ENCODE results near the gene HDAC4. TPM values are rescaled to one million over a fixed set of nuclear protein-coding genes. Genes with fewer than 3 reads are reported as not detected.

Gene HDAC4
- total RNA-seq, 1 donor from 2014 or later, result 46.2 TPM

DNA sequence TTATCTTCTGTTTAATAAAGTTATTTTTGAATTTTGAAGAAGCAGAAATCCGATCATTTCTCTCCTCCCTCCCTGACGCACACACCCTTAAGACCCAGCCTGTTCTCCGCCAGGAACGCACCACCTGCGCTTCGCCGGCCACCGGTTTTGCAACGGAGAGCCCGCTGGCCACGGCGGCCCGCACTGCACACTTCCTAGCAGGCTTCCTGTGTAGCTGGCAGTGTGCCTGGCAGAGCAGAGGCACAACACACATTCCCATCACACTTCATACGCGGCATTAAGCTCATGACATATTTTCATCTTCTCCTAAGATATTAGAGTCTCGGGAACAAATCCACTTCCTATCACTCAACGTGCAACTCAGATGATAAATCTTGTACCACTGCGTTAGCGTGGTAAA, 148.0 kb downstream of the HDAC4 start:
- TF ChIP-seq, protein P1, sequence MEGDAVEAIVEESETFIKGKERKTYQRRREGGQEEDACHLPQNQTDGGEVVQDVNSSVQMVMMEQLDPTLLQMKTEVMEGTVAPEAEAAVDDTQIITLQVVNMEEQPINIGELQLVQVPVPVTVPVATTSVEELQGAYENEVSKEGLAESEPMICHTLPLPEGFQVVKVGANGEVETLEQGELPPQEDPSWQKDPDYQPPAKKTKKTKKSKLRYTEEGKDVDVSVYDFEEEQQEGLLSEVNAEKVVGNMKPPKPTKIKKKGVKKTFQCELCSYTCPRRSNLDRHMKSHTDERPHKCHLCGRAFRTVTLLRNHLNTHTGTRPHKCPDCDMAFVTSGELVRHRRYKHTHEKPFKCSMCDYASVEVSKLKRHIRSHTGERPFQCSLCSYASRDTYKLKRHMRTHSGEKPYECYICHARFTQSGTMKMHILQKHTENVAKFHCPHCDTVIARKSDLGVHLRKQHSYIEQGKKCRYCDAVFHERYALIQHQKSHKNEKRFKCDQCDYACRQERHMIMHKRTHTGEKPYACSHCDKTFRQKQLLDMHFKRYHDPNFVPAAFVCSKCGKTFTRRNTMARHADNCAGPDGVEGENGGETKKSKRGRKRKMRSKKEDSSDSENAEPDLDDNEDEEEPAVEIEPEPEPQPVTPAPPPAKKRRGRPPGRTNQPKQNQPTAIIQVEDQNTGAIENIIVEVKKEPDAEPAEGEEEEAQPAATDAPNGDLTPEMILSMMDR (IDR thresholded peaks at IDR 0.05; ENCODE audit: unreplicated experiment), result no peak
- Mint-ChIP-seq H3K27ac (no peak overlapping the region), H3K27me3 (no peaks in the 10 kb centered on the region), H3K4me1 (ENCODE audit: low read depth) (no peaks in the 10 kb centered on the region), H3K36me3 (ENCODE audit: insufficient read depth) (peaks cover 7% of the 10 kb centered on the region), H3K4me3 (ENCODE audit: low read depth) (no peak overlapping the region), H3K9me3 (ENCODE audit: low read depth) (peaks cover 8% of the 10 kb centered on the region)
- DNase-seq (ENCODE audit: low spot score, unreplicated experiment), result no peak

DNA sequence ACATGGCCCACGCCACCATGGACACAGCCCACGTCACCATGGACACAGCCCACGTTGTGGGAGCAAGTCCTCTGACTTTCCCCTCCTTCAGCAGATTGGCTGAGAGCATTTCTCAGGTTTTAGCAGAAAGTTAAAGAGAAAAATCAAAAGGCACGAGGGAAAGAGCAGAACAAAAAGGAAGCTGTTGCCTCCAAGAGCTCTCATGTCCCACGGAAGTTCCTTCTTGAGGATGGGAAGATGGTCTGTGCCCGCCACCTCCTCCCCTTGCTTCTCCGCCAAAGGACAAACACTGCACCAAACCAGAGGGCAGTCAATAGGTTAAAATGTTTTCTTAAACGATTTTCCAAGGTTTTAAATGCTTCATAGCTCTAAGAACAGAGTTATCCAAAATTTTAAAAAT, 148.4 kb downstream of the HDAC4 start:
- Mint-ChIP-seq H3K27me3 (no peaks in the 10 kb centered on the region), H3K4me1 (ENCODE audit: low read depth) (peaks cover 4% of the 10 kb centered on the region), H3K36me3 (ENCODE audit: insufficient read depth) (peaks cover 3% of the 10 kb centered on the region), H3K9me3 (ENCODE audit: low read depth) (peaks cover 4% of the 10 kb centered on the region), H3K27ac (no peak overlapping the region), H3K4me3 (ENCODE audit: low read depth) (no peak overlapping the region)
- DNase-seq (ENCODE audit: low spot score, unreplicated experiment), result no peak
- TF ChIP-seq, protein P1 (IDR thresholded peaks at IDR 0.05; ENCODE audit: unreplicated experiment), result no peak

DNA sequence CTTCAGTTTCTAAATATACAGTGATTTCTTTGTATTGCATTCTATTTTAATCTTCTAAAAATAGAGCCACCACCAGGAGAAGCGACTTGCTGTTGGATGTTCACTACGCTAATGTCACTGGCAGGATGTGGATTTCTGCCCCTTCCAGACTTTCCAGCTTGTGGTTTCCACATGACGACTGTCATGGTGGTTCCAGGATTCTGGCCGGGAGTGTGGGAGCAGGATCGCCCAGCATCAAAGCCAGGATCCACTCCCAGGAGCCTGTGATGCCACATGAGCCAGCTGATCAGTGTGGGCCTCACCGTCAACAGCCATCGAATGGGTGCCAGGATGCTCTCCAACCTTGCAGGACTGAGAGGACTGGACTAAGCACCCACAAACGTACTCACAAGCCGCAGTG, 148.8 kb downstream of the HDAC4 start:
- H3K27ac Mint-ChIP-seq, result no peak overlapping the region
- no peaks in the 10 kb centered on the region for H3K27me3 Mint-ChIP-seq
- TF ChIP-seq, protein P1 (IDR thresholded peaks at IDR 0.05; ENCODE audit: unreplicated experiment), result no peak
- no peaks in the 10 kb centered on the region for H3K9me3 Mint-ChIP-seq (ENCODE audit: low read depth)
- peaks cover 7% of the 10 kb centered on the region for H3K4me1 Mint-ChIP-seq (ENCODE audit: low read depth)
- no peaks in the 10 kb centered on the region for H3K36me3 Mint-ChIP-seq (ENCODE audit: insufficient read depth)
- no peak overlapping the region for H3K4me3 Mint-ChIP-seq (ENCODE audit: low read depth)
- no peak for DNase-seq (ENCODE audit: low spot score, unreplicated experiment)

DNA sequence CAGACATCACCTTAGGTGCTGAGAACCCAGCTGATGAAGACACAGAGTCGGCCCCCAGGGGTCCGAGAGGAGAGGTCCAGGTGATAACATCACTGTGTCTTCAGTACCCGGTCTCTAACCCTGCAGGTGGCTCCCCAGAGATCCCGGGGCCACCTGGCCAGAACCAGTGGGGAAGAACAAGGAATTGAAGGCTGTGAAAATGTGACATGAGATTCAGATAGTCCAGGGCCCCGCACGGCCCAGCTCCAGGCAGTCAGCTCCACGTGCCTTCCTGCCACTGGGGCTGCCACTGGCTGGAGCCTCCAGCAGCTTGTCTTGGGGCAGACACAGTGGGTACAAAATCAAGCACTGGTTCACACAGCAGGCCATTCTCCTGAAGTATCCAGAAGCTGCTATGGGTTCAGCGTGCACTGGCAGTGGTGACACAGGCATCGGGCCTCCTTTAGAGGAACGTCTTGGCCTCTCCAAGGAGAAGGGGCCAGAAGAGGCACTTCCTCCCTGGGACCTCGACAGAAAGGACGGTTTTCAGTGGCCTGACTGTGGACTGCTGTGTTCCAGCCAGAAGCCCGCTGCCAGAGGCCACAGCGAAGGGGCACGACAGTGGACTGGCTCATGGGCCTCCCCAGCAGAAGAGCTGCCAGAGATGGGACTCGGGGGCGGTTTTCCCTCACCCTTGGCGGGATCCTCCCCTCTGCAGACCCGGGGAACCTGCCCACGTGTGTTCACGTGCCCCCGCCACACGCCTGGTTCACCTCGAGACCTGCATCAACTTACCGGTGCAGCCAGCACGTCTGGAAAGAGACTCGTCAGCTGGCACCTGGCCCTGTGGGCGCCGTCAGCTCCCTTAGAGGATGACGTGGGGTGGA, 150.4 kb downstream of the HDAC4 start:
- no peak overlapping the region for H3K4me3 Mint-ChIP-seq (ENCODE audit: low read depth)
- no peak overlapping the region for H3K27ac Mint-ChIP-seq
- no peak for DNase-seq (ENCODE audit: low spot score, unreplicated experiment)
- no peaks in the 10 kb centered on the region for H3K27me3 Mint-ChIP-seq
- H3K36me3 Mint-ChIP-seq (ENCODE audit: insufficient read depth), result no peaks in the 10 kb centered on the region
- no peaks in the 10 kb centered on the region for H3K9me3 Mint-ChIP-seq (ENCODE audit: low read depth)
- TF ChIP-seq, protein P1 (IDR thresholded peaks at IDR 0.05; ENCODE audit: unreplicated experiment), result no peak
- H3K4me1 Mint-ChIP-seq (ENCODE audit: low read depth), result peaks cover 10% of the 10 kb centered on the region

DNA sequence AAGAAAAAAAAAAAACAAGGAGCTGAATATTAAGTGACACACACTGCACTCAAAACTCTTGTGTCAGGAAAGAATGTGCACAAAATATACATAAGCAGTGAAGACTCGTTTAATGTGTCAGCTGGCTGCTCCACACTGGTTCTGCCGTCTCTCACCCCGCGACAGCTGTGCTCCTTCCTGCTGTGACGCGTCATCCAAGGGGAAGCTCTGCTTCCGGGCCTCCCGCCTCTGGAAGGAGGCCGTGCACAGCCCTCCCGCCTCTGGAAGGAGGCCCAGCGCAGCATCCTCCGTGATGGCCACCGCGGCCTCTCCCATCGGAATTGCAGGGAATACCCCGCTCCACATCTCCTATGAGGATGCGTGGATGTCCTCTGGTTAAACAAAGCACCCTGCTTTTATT, 151.0 kb downstream of the HDAC4 start:
- no peaks in the 10 kb centered on the region for H3K36me3 Mint-ChIP-seq (ENCODE audit: insufficient read depth)
- H3K27ac Mint-ChIP-seq, result no peak overlapping the region
- no peaks in the 10 kb centered on the region for H3K27me3 Mint-ChIP-seq
- no peaks in the 10 kb centered on the region for H3K9me3 Mint-ChIP-seq (ENCODE audit: low read depth)
- no peak for DNase-seq (ENCODE audit: low spot score, unreplicated experiment)
- TF ChIP-seq, protein P1 (IDR thresholded peaks at IDR 0.05; ENCODE audit: unreplicated experiment), result no peak
- no peak overlapping the region for H3K4me3 Mint-ChIP-seq (ENCODE audit: low read depth)
- peaks cover 10% of the 10 kb centered on the region for H3K4me1 Mint-ChIP-seq (ENCODE audit: low read depth)
